GM18511 (cell line): ENCODE measurements around the gene GATA1.
"Not testable (repeated sequence)": the region's sequence is repeated elsewhere in the genome, so short reads cannot be mapped to it uniquely, and the experiment has no call there.

Experiments
- ATAC-seq: cut with Tn5 transposase; IDR thresholded peaks from one replicate; pipeline ENCODE4 v1.9.1; 2021; ENCODE audit warnings: mild to moderate bottlenecking, moderate library complexity; ENCODE audit not compliant: unreplicated experiment

The GATA1 gene

GRCh38 chrX:48806081-48806480 lies 19.7 kb downstream of the GATA1 start:
- no peak for ATAC-seq

- ATAC-seq, result no peak
These were observed 27.3 kb downstream of the GATA1 start for GRCh38 chrX:48813644-48814043.

GRCh38 chrX:48814722-48815121 lies 28.3 kb downstream of the GATA1 start:
- no peak for ATAC-seq

- ATAC-seq, result no peak
These were observed 28.9 kb downstream of the GATA1 start for GRCh38 chrX:48815266-48815665.

GRCh38 chrX:48816014-48816810 lies 29.8 kb downstream of the GATA1 start:
- no peak for ATAC-seq

GRCh38 chrX:48818098-48818497 lies 31.7 kb downstream of the GATA1 start:
- ATAC-seq, result no peak

- no peak for ATAC-seq
These were observed 32.5 kb downstream of the GATA1 start for GRCh38 chrX:48818866-48819265.

- ATAC-seq, result not testable (repeated sequence)
These were observed 33.0 kb downstream of the GATA1 start for GRCh38 chrX:48819394-48819793.

GRCh38 chrX:48823053-48823452 lies 36.7 kb downstream of the GATA1 start:
- no peak for ATAC-seq

GRCh38 chrX:48824066-48824465 lies 37.7 kb downstream of the GATA1 start:
- ATAC-seq, result no peak

- no peak for ATAC-seq
These were observed 39.9 kb downstream of the GATA1 start, which contains the start of gene ERAS for GRCh38 chrX:48826135-48826875. ERAS (plus strand) TSS chrX:48826513; CDS start chrX:48829124, 2,611 bp downstream.

- ATAC-seq, result no peak
These were observed 40.7 kb downstream of the GATA1 start for GRCh38 chrX:48826876-48827653.

- no peak for ATAC-seq
These were observed 41.2 kb downstream of the GATA1 start for GRCh38 chrX:48827654-48827968.

- ATAC-seq, result no peak
These were observed 42.8 kb downstream of the GATA1 start for GRCh38 chrX:48829016-48829735.

GRCh38 chrX:48831136-48831908 lies 44.9 kb downstream of the GATA1 start:
- no peak for ATAC-seq

GRCh38 chrX:48831909-48832291 lies 45.5 kb downstream of the GATA1 start:
- ATAC-seq, result no peak

- no peak for ATAC-seq
These were observed 47.2 kb downstream of the GATA1 start for GRCh38 chrX:48833542-48834138.

- ATAC-seq, result no peak
These were observed 48.0 kb downstream of the GATA1 start for GRCh38 chrX:48834383-48834709.

- ATAC-seq, result no peak
These were observed 49.3 kb downstream of the GATA1 start, which contains the start of gene PCSK1N for GRCh38 chrX:48835524-48836329. PCSK1N (minus strand) TSS chrX:48835610; CDS start chrX:48835532, 78 bp downstream.
